ACC112 (cell line): Measurements from ENCODE around the gene NFAT5.
A peak's percentile ranks its signal among the peaks of the same experiment; 100 is the strongest.

ENCODE experiments used
- H2AFZ ChIP-seq: fragments of 200-600 bp; sonication (generic); one replicate; pipeline ENCODE4 v1.6.0; 2017; ENCODE audit warnings: antibody characterized with exemption, low read length; ENCODE audit not compliant: unreplicated experiment
- H3K27ac ChIP-seq: fragments of 200-600 bp; sonication (generic); 2 replicates; pipeline ENCODE4 v1.5.1; 2014; ENCODE audit warnings: low read depth, mild to moderate bottlenecking, antibody characterized with exemption, low read length, moderate library complexity
- H3K27me3 ChIP-seq: fragments of 200-600 bp; sonication (generic); 2 replicates; pipeline ENCODE4 v1.6.1; 2014; ENCODE audit warnings: mild to moderate bottlenecking, antibody characterized with exemption, low read length, moderate library complexity, mixed read lengths; ENCODE audit not compliant: insufficient read depth
- H3K36me3 ChIP-seq: fragments of 200-600 bp; sonication (generic); 2 replicates; pipeline ENCODE4 v1.6.1; 2016; ENCODE audit warnings: mild to moderate bottlenecking, antibody characterized with exemption, low read length, moderate library complexity, mixed read lengths; ENCODE audit not compliant: insufficient read depth
- H3K4me1 ChIP-seq: fragments of 200-600 bp; sonication (generic); one replicate; pipeline ENCODE4 v1.6.1; 2016; ENCODE audit warnings: low read length, mixed read lengths; ENCODE audit not compliant: insufficient read depth, unreplicated experiment, control insufficient read depth
- H3K4me3 ChIP-seq: fragments of 200-600 bp; sonication (generic); 2 replicates; pipeline ENCODE4 v1.5.1; 2014; ENCODE audit warnings: mild to moderate bottlenecking, low read depth, low read length
- H3K79me2 ChIP-seq: fragments of 200-600 bp; sonication (generic); one replicate; pipeline ENCODE4 v1.6.0; 2016; ENCODE audit warnings: low read length; ENCODE audit not compliant: control insufficient read depth, unreplicated experiment, insufficient read depth

NFAT5 gene

GRCh38 chr16:69707920-69708683 lies 142.3 kb downstream of the NFAT5 start:
- Histone ChIP-seq H3K79me2 (no peaks in the 10 kb centered on the region), H3K36me3 (peaks cover 17% of the 10 kb centered on the region), H3K27ac (no peak overlapping the region), H3K4me1 (peaks cover 33% of the 10 kb centered on the region), H3K4me3 (no peak overlapping the region), H3K27me3 (no peaks in the 10 kb centered on the region), H2AFZ (no peak overlapping the region)

- Histone ChIP-seq H3K4me3 (no peak overlapping the region), H3K36me3 (peaks cover 20% of the 10 kb centered on the region), H3K27me3 (no peaks in the 10 kb centered on the region), H3K4me1 (peaks cover 26% of the 10 kb centered on the region), H3K79me2 (no peaks in the 10 kb centered on the region), H2AFZ (no peak overlapping the region), H3K27ac (no peak overlapping the region)
Measured at GRCh38 chr16:69709456-69710084, 143.8 kb downstream of the NFAT5 start.

DNA sequence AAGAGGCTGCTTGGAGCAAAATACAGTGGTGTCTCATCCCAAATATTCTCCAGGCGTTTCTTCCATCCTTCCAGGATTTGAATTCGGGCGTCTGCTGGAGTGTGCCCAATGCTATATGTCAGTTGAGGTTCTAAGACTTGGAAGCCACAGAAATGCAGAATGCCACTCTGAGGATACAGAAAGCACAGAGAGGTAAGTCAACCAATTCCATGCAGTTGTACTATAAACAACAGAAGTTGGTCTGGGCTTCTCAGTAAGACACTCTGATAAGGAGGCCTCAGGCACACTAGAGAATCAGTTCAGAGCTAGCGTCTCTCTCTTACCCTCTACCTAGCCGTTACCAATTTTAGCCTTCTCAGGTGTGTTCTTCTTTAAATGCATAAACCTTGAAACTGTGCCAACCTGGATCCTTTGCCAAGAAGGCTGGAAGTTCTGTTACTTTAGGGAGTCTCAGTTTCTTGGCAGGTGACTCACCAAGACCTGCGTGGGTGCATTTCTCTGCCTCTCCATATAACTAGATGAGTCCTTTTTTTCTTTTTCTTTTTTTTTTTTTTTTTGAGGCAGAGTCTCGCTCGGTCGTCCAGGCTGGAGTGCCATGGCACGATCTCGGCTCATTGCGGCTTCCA lies 145.5 kb downstream of the NFAT5 start:
- Histone ChIP-seq H3K27me3 (no peaks in the 10 kb centered on the region), H3K4me3 (no peak overlapping the region), H2AFZ (no peak overlapping the region), H3K27ac (peak overlapping the region; percentile 50), H3K36me3 (peaks cover 29% of the 10 kb centered on the region), H3K79me2 (no peaks in the 10 kb centered on the region), H3K4me1 (peaks cover 26% of the 10 kb centered on the region)

GRCh38 chr16:69712277-69712676 lies 146.5 kb downstream of the NFAT5 start:
- no peaks in the 10 kb centered on the region for H3K27me3 ChIP-seq
- peak overlapping the region; percentile 50 for H3K27ac ChIP-seq
- H3K4me1 ChIP-seq, result peaks cover 26% of the 10 kb centered on the region
- H3K4me3 ChIP-seq, result no peak overlapping the region
- H3K36me3 ChIP-seq, result peaks cover 34% of the 10 kb centered on the region
- no peaks in the 10 kb centered on the region for H3K79me2 ChIP-seq
- H2AFZ ChIP-seq, result no peak overlapping the region

DNA sequence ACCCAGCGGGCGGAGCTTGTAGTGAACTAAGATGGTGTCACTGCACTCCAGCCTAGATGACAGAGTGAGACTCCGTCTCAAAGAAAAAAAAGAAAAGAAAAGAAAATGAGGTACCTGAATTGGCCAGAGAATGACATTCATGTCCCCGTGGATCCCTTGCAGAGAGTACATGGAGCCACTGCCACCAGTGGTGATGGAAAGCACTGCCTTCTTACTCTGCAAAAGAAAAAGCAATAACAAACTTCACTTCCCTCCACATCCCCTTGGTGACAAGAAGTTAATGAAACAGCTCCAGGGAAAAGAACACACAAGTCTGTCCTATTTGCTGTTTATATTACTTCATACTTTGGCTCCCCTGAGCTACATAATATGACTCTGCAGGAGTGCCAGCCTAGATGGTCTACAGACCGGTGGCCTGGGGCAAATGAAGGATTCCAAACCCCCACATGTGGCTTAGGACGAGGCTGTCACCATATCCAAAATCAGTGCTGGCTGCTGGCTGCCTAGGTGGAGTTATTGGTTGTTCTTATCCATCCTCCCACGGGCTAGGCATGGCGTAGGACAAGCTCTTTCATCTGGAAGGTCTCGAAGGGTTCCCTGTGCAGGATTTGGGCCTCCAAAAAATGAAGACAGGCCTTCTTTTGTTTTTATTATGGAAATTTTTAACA lies 147.3 kb downstream of the NFAT5 start:
- H3K4me1 ChIP-seq, result peaks cover 26% of the 10 kb centered on the region
- H3K36me3 ChIP-seq, result peaks cover 39% of the 10 kb centered on the region
- 0 out of 2 replicates have a peak overlapping the region, but pooled peaks have one; percentile 15 for H3K27ac ChIP-seq
- H3K27me3 ChIP-seq, result no peaks in the 10 kb centered on the region
- H2AFZ ChIP-seq, result no peak overlapping the region
- no peaks in the 10 kb centered on the region for H3K79me2 ChIP-seq
- no peak overlapping the region for H3K4me3 ChIP-seq

- Histone ChIP-seq H3K36me3 (peaks cover 44% of the 10 kb centered on the region), H3K4me1 (peaks cover 17% of the 10 kb centered on the region), H3K27me3 (no peaks in the 10 kb centered on the region), H2AFZ (no peak overlapping the region), H3K27ac (no peak overlapping the region), H3K4me3 (no peak overlapping the region), H3K79me2 (peaks cover 31% of the 10 kb centered on the region)
Measured at GRCh38 chr16:69717066-69717465, 151.3 kb downstream of the NFAT5 start.

- Histone ChIP-seq H3K27ac (no peak overlapping the region), H2AFZ (no peak overlapping the region), H3K4me1 (peaks cover 5% of the 10 kb centered on the region), H3K4me3 (no peak overlapping the region), H3K79me2 (peaks cover 43% of the 10 kb centered on the region), H3K36me3 (peaks cover 40% of the 10 kb centered on the region), H3K27me3 (no peaks in the 10 kb centered on the region)
Measured at GRCh38 chr16:69718111-69718764, 152.5 kb downstream of the NFAT5 start.

DNA sequence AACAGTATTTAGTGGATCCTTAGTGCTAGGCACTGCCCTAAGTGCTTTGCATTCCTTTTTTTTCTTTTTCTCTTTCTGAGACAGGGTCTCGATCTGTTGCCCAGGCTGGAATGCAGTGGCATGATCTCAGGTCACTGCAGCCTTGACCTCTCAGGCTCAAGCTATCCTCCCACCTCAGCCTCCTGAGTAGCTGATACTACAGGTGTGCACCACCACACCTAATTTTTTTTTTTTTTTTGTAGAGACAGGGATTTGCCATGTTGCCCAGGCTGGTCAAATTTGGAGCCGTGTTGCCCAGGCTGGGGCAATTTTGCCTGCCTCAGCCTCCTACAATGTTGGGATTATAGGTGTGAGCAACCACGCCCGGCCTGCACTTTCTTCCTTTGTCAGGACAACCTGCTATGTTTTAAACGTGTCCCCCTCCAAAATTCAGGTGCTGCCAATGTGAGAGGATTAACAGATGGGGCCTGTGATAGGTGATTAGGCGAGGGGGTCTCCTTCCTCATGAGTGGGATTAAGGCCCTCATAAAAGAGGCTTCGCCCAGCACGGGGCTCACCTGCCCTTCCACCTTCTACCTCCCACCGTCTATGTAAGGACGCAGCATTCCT lies 155.2 kb downstream of the NFAT5 start:
- Histone ChIP-seq H3K79me2 (peaks cover 70% of the 10 kb centered on the region), H3K36me3 (peaks cover 30% of the 10 kb centered on the region), H3K4me1 (peaks cover 7% of the 10 kb centered on the region), H2AFZ (no peak overlapping the region), H3K27me3 (no peaks in the 10 kb centered on the region), H3K4me3 (no peak overlapping the region), H3K27ac (no peak overlapping the region)

DNA sequence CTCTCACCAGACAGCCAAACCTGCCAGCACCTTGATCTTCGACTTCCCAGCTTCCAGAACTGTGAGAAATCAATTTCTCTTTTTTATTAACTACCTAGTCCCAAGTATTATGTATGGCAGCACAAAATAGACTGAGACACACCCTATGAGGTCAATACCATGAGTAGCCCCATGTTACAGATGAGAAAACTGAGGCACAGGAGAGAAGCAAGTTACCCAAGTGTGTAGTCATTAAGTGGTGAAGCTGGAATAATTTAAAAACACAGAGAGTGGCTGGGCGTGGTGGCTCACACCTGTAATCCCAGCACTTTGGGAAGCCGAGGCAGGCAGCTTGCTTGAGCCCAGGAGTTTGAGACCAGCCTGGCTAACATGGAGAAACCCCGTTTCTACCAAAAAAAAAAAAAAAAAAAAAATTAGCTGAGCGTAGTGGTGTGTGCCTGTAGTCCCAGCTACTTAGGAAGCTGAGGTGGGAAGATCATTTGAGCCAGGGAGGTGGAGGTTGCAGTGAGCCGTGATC lies 155.7 kb downstream of the NFAT5 start:
- H2AFZ ChIP-seq, result no peak overlapping the region
- H3K4me3 ChIP-seq, result no peak overlapping the region
- H3K4me1 ChIP-seq, result peaks cover 7% of the 10 kb centered on the region
- H3K27me3 ChIP-seq, result no peaks in the 10 kb centered on the region
- H3K36me3 ChIP-seq, result peaks cover 30% of the 10 kb centered on the region
- H3K27ac ChIP-seq, result no peak overlapping the region
- H3K79me2 ChIP-seq, result peaks cover 72% of the 10 kb centered on the region
